Measurements from ENCODE around the gene C22orf42. TPM values are rescaled to one million over a fixed set of nuclear protein-coding genes. Genes with fewer than 3 reads are reported as not detected.

The C22orf42 gene
- total RNA-seq, 1 experiment from 2014 or later: not detected

DNA sequence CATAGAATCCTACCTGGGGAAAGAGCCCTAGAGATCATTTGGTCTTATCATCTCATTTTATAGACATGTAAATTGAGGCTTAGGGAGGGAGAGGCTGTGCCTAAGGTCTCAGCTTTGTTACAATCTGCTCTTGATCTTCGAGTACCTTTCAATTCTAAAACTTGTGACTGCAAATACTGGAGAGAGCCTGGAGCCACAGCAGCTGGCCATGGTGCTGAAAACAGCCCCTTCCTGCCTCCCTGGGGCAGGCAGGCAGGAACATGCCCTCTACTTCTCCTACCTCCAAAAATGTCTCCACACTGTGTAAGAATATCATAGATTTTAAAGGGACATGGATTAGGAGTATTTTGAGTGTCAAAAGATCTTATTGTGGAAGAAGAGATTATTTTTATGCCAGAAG, 52.2 kb downstream of the C22orf42 start:
- no peak overlapping the region for H3K9ac ChIP-seq (ENCODE audit: extremely low read depth, insufficient read length, low read length)
- H3K9me3 ChIP-seq (ENCODE audit: control insufficient read depth, low read depth, low read length): no peaks in the 10 kb centered on the region
- H3K23ac ChIP-seq (ENCODE audit: insufficient read length, low read depth, low read length): no peak overlapping the region
- Mint-ChIP-seq H3K4me1 (peaks cover 2 to 5% of the 10 kb centered on the region in 2 experiments; a peak in 1 of 4 replicates), H3K27ac (no peak overlapping the region), H3K27me3 (ENCODE audit: low read depth) (peaks cover 64% of the 10 kb centered on the region), H3K9me3 (no peaks in the 10 kb centered on the region), H3K36me3 (ENCODE audit: insufficient read depth in 1 of 3, low read depth in 3 of 3) (no peaks in the 10 kb centered on the region), H3K4me3 (no peak overlapping the region)
- H3K79me1 ChIP-seq (ENCODE audit: insufficient read depth, low read depth, low read length, poor library complexity, severe bottlenecking): no peaks in the 10 kb centered on the region
- H2BK5ac ChIP-seq (ENCODE audit: insufficient read length, low read length): no peak overlapping the region
- no peaks in the 10 kb centered on the region for H3K4me1 ChIP-seq (ENCODE audit: insufficient read depth, low read length)
- H2AK5ac ChIP-seq (ENCODE audit: insufficient read length, low read length): no peak overlapping the region
- WGBS (ENCODE audit: extremely low coverage, insufficient read length, low lambda C conversion rate): no CpG with 5 or more reads among the region's 1 CpG
- H3T11ph ChIP-seq (ENCODE audit: low read length): no peak overlapping the region
- H3K14ac ChIP-seq (ENCODE audit: insufficient read depth, low read length): no peak overlapping the region
- H4K20me1 ChIP-seq (ENCODE audit: control insufficient read depth, insufficient read depth, insufficient read length): no peaks in the 10 kb centered on the region
- H3K23me2 ChIP-seq (ENCODE audit: insufficient read length, low read depth, low read length, poor library complexity, severe bottlenecking): no peaks in the 10 kb centered on the region
- H2BK120ac ChIP-seq (ENCODE audit: low read depth, low read length, poor library complexity, severe bottlenecking): no peak overlapping the region
- peak; percentile 56 for DNase-seq
- no peak overlapping the region for H3K4ac ChIP-seq (ENCODE audit: low read depth, low read length)
- no peak for TF ChIP-seq CTCF (conservative IDR thresholded peaks at IDR 0.05)
- no peak overlapping the region for H3K27ac ChIP-seq (ENCODE audit: insufficient read length, low read depth, low read length)
- no peak overlapping the region for H4K5ac ChIP-seq (ENCODE audit: insufficient read length, low read depth, low read length)
- no peak overlapping the region for H2BK20ac ChIP-seq (ENCODE audit: low read depth, low read length, poor library complexity, severe bottlenecking)
- no peak overlapping the region for H2BK15ac ChIP-seq (ENCODE audit: low read depth, low read length)
- no peak overlapping the region for H2BK12ac ChIP-seq (ENCODE audit: insufficient read length, low read depth, low read length)
- H3K4me2 ChIP-seq (ENCODE audit: insufficient read depth, insufficient read length, low read length): no peak overlapping the region
- no peaks in the 10 kb centered on the region for H3K27me3 ChIP-seq (ENCODE audit: insufficient read depth, low read length)
- no peak overlapping the region for H4K8ac ChIP-seq (replicated peaks; ENCODE audit: insufficient read length, low read depth, low read length)
- no peak overlapping the region for H2AFZ ChIP-seq (ENCODE audit: low read length)
- no peaks in the 10 kb centered on the region for H3K79me2 ChIP-seq (ENCODE audit: insufficient read depth, low read length)
- H3K18ac ChIP-seq (ENCODE audit: insufficient read length, low read depth, low read length): no peak overlapping the region
- H3K56ac ChIP-seq (ENCODE audit: insufficient read length, low read depth, low read length): no peak overlapping the region
- H4K91ac ChIP-seq (ENCODE audit: insufficient read length, low read depth, low read length): no peak overlapping the region

Data from H9 (cell line).